Transverse colon (tissue), 4 donors: ENCODE measurements around the gene SEMA6B. TPM values are rescaled to one million over a fixed set of nuclear protein-coding genes. Genes with fewer than 3 reads are reported as not detected.

Experiments used
- DNase-seq: peaks from one replicate; pipeline ENCODE4 v3.0.0-alpha.2; 2019
- H3K27ac ChIP-seq, 4 donors: fragments of 200-600 bp; sonication (generic); 2 replicates each; pipeline ENCODE4 v1.5.1; 2016 to 2018; ENCODE audit warnings: inconsistent platforms in 4 of 4
- H3K27me3 ChIP-seq: fragments of 200-600 bp; sonication (generic); 2 replicates; pipeline ENCODE4 v1.5.1; 2017; ENCODE audit warnings: inconsistent platforms
- H3K36me3 ChIP-seq, 4 donors: fragments of 200-600 bp; sonication (generic); 2 replicates each; pipeline ENCODE4 v1.5.1; 2017 to 2019; ENCODE audit warnings: inconsistent platforms in 4 of 4
- H3K4me1 ChIP-seq, 4 donors: fragments of 200-600 bp; sonication (generic); 2 replicates each; pipeline ENCODE4 v1.5.1; 2017 to 2020; ENCODE audit warnings: inconsistent platforms in 4 of 4
- H3K4me3 ChIP-seq, 4 donors: fragments of 200-600 bp; sonication (generic); 1 replicate in 1 of 4; 2 replicates in 3 of 4; pipeline versions ENCODE4 v1.5.1 to v1.6.1; 2017 to 2019; ENCODE audit warnings: inconsistent platforms in 4 of 4
- H3K9me3 ChIP-seq, 2 donors: fragments of 200-600 bp; sonication (generic); 2 replicates each; pipeline ENCODE4 v1.5.1; 2017 to 2019; ENCODE audit warnings: inconsistent platforms in 2 of 2
- EP300 ChIP-seq: sonication (generic); formaldehyde crosslinking; IDR thresholded peaks from one replicate; pipeline ENCODE4 v1.6.1; 2017; ENCODE audit warnings: antibody characterized with exemption, low read depth
- POLR2A ChIP-seq: fragments of 450-650 bp; IDR thresholded peaks from one replicate; pipeline ENCODE4 v1.6.1; 2016; ENCODE audit warnings: antibody characterized with exemption, mild to moderate bottlenecking, moderate library complexity
- POLR2AphosphoS5 ChIP-seq, 3 donors: sonication (generic); formaldehyde crosslinking; IDR thresholded peaks; one replicate each; pipeline ENCODE4 v1.6.1; 2016; ENCODE audit warnings: antibody characterized with exemption in 3 of 3
- WGBS, 2 donors: methylation state at CpG; one replicate each; pipeline ENCODE4 v1.1.5; 2018; ENCODE audit warnings: low coverage in 1 of 2; 5-methylcytosine and 5-hydroxymethylcytosine counted together
- in situ Hi-C, 4 donors: fragments of 200-750 bp; cut with MboI; loops; one replicate each; pipeline versions ENCODE4 v1.15.0 to v1.15.1; 2017; ENCODE audit warnings: low sequenced_read_pairs in 3 of 4, low pct_ligation_motif_present in 1 of 4, low pct_unique_long_range_greater_than_20kb in 1 of 4
- intact Hi-C: fragments of 100-400 bp; cut with DNase I; formaldehyde crosslinking; loops from one replicate; pipeline ENCODE4 v1.15.1; 2023; ENCODE audit warnings: low total_unique reads
- total RNA-seq, 4 donors: library from RNA; depleted of rRNA; stranded (reverse); fragments of >200 nt; gene quantifications; one replicate each; pipeline ENCODE4 v1.1.0, GENCODE V29; 2016
- TF ChIP-seq, protein P1 (sequence below), 5 experiments: fragments of 200-600 bp in 3 of 5; fragments of 450-650 bp in 2 of 5; sonication (generic) in 3 of 5; IDR thresholded peaks; 1 replicate in 2 of 5; 2 replicates in 3 of 5; pipeline ENCODE4 v1.5.1; 2016 to 2017; ENCODE audit warnings: antibody characterized with exemption in 5 of 5, inconsistent platforms in 3 of 5, mild to moderate bottlenecking in 2 of 5, moderate library complexity in 1 of 5

SEMA6B gene
- total RNA-seq, 4 donors from 2014 or later, result 1.00 to 4.1 (median 1.7) TPM

DNA sequence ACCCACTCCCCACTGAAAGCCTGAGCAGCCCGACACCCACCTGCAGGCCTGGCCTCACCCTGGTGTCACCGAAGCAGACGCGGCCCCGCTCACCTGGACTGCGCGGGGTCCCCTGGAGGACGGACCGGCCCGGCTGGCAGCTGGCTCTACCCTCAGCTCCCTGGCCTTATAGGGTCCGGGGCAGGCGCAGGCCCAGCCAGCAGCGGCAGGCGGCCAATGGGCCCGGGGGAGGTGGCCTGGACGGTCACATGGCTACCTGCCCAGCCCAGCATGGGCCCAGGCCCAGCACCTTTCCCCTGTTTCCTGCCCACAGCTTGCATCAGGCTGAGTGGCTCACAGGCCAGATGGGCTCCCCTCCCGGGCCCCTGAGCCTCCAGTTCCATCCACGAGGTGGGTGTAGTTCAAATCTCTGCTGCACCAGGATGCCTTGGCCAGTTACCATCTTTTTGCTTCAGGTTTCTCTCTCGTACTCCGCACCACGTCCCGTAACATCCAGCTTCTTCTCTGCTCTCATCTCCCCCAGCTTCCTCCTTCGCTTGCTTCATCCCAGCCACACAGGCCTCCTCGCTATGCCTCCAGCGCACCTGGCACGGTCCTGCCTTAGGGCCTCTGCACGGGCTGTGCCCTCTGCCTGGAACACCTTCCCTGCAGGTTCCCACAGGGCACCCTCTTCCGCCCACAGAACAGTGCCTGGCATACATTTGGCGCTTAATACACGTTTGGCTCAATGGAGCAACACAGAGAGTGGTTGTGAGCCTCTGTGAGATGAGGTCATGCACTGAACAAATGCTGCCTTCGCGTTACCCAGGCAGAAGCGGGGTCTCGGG, 40.9 kb downstream of the SEMA6B start, which contains the start of gene PLIN4:
Gene PLIN4 (minus strand): TSS at position 142 of the 827 bp plus-strand sequence. CDS start 214 bp downstream, outside the sequence.
- no peaks in the 10 kb centered on the region for H3K36me3 ChIP-seq
- H3K4me1 ChIP-seq, result peaks cover 0 to 7% (median 3%) of the 10 kb centered on the region in 4 donors
- H3K9me3 ChIP-seq, result no peaks in the 10 kb centered on the region
- H3K27me3 ChIP-seq, result peaks cover 5% of the 10 kb centered on the region
- peak; percentile 60 for DNase-seq
- intact Hi-C loops, result no loop called here
- WGBS, 2 donors, result 66 to 70% methylated on average over 4 to 34 of the region's 34 CpGs
- peak within 1 kb of the TSS; percentile 67 to 94 (median 83) for H3K27ac ChIP-seq
- TF ChIP-seq POLR2AphosphoS5 (IDR thresholded peaks at IDR 0.05), result peak; percentile 57 to 90 (median 64)
- peak; percentile 46 for TF ChIP-seq POLR2A
- TF ChIP-seq, protein P1, sequence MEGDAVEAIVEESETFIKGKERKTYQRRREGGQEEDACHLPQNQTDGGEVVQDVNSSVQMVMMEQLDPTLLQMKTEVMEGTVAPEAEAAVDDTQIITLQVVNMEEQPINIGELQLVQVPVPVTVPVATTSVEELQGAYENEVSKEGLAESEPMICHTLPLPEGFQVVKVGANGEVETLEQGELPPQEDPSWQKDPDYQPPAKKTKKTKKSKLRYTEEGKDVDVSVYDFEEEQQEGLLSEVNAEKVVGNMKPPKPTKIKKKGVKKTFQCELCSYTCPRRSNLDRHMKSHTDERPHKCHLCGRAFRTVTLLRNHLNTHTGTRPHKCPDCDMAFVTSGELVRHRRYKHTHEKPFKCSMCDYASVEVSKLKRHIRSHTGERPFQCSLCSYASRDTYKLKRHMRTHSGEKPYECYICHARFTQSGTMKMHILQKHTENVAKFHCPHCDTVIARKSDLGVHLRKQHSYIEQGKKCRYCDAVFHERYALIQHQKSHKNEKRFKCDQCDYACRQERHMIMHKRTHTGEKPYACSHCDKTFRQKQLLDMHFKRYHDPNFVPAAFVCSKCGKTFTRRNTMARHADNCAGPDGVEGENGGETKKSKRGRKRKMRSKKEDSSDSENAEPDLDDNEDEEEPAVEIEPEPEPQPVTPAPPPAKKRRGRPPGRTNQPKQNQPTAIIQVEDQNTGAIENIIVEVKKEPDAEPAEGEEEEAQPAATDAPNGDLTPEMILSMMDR (IDR thresholded peaks at IDR 0.05), result no peak
- no peak for TF ChIP-seq EP300
- in situ Hi-C loops, result no loop called here
- H3K4me3 ChIP-seq, result peak within 1 kb of the TSS; percentile 21 to 36 (median 29)

DNA sequence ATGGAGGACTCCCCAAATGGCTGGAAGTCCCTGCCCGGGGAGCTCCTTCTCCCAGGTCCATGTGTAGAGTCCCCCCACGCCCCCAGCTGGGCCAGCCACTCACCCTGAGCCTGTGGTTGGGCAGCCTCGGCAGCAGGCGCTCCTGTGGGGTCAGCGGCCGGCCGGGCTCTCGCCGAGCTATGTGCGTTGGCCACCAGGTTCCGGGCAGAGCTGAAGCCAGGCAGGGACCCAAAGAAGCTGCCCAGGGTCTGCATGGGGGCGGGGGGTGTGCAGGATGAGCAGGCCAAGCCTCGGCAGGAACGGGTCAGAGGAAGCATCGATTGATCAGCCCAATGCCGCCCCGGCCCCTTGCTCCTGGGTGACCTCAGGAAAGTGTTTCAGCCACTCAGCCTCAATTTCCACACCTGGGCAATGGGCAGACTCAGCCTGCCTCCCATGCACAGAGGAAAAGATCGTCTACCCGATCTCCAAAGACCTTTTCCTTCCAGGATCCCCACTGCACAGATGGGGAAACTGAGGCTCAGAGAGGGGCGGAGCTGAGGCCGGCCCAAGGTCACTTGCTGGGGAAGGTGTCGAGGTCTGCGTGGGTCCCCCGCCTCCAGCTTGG, 41.9 kb downstream of the SEMA6B start:
- 67 to 79% methylated on average over 5 to 22 of the region's 24 CpGs for WGBS, 2 donors
- Histone ChIP-seq H3K36me3 (no peaks in the 10 kb centered on the region), H3K4me3 (peak overlapping the region; percentile 21 to 36 (median 29)), H3K4me1 (peaks cover 0 to 7% (median 3%) of the 10 kb centered on the region in 4 donors), H3K27ac (peak overlapping the region; percentile 66 to 94 (median 83)), H3K9me3 (no peaks in the 10 kb centered on the region), H3K27me3 (peaks cover 5% of the 10 kb centered on the region)
- no peak for DNase-seq
- in situ Hi-C loops (no loop called here), intact Hi-C loops (no loop called here)
- TF ChIP-seq POLR2A, result no peak
- TF ChIP-seq EP300, result no peak
- TF ChIP-seq POLR2AphosphoS5 (IDR thresholded peaks at IDR 0.05), result no peak
- TF ChIP-seq, protein P1 (IDR thresholded peaks at IDR 0.05), result no peak

DNA sequence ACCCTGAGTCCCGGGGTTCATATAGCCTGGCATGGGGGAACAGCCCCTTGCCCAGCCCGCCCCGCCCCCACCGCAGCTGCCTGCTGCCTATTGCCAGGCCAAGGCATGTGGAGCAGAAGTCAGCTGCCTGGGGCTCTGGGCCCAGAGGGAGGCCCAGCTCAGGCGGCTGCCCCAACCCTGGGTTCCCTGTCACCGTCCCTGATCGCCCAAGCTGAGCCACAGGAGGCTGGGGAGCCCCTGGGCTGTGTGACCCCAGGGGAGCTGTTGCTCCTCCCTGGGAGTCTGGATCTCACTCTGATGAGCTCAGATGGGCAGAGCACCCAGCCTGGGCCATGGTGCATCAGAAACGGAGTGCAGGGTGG, 42.6 kb downstream of the SEMA6B start:
- peaks cover 0 to 7% (median 3%) of the 10 kb centered on the region in 4 donors for H3K4me1 ChIP-seq
- TF ChIP-seq EP300, result no peak
- TF ChIP-seq POLR2AphosphoS5 (IDR thresholded peaks at IDR 0.05), result no peak
- TF ChIP-seq, protein P1 (IDR thresholded peaks at IDR 0.05), result no peak
- TF ChIP-seq POLR2A, result no peak
- no peaks in the 10 kb centered on the region for H3K9me3 ChIP-seq
- peak overlapping the region; percentile 14 to 36 (median 27) for H3K4me3 ChIP-seq
- peaks cover 5% of the 10 kb centered on the region for H3K27me3 ChIP-seq
- intact Hi-C loops (no loop called here), in situ Hi-C loops (no loop called here)
- DNase-seq, result no peak
- no peaks in the 10 kb centered on the region for H3K36me3 ChIP-seq
- H3K27ac ChIP-seq, result peak overlapping the region; percentile 66 to 94 (median 83)
- WGBS, 2 donors, result 52% methylated on average over 8 of the region's 8 CpGs; no CpG with 5 or more reads in 1 of the 2 donors
